Fibroblast of upper back skin (primary cell): Measurements from ENCODE around the gene SLC4A4.

Source experiments
- DNase-seq: peaks from one replicate; pipeline ENCODE4 v3.0.0-alpha.2; 2013

The SLC4A4 gene

GRCh38 chr4:71550220-71551165 lies 211.7 kb downstream of the SLC4A4 start:
- DNase-seq, result peak; percentile 68

GRCh38 chr4:71553605-71554004 lies 214.8 kb downstream of the SLC4A4 start:
- peak; percentile 52 for DNase-seq

GRCh38 chr4:71554025-71554424 lies 215.2 kb downstream of the SLC4A4 start:
- no peak for DNase-seq

GRCh38 chr4:71558248-71558647 lies 219.4 kb downstream of the SLC4A4 start:
- no peak for DNase-seq

GRCh38 chr4:71559957-71560571 lies 221.2 kb downstream of the SLC4A4 start:
- peak; percentile 52 for DNase-seq

GRCh38 chr4:71564775-71565174 lies 226.0 kb downstream of the SLC4A4 start:
- DNase-seq, result no peak

- no peak for DNase-seq
Observed at GRCh38 chr4:71566856-71567255, 228.0 kb downstream of the SLC4A4 start.

GRCh38 chr4:71568131-71568530 lies 229.3 kb downstream of the SLC4A4 start:
- DNase-seq, result no peak

- no peak for DNase-seq
Observed at GRCh38 chr4:71570492-71570891, 231.7 kb downstream of the SLC4A4 start.

GRCh38 chr4:71571346-71571745 lies 232.5 kb downstream of the SLC4A4 start:
- DNase-seq, result no peak

- no peak for DNase-seq
Observed at GRCh38 chr4:71583971-71584370, 245.2 kb downstream of the SLC4A4 start.

- peak; percentile 19 for DNase-seq
Observed at GRCh38 chr4:71584585-71584984, 245.8 kb downstream of the SLC4A4 start.

GRCh38 chr4:71586087-71586763 lies 247.4 kb downstream of the SLC4A4 start:
- no peak for DNase-seq

- DNase-seq, result no peak
Observed at GRCh38 chr4:71587995-71588394, 249.2 kb downstream of the SLC4A4 start.

- no peak for DNase-seq
Observed at GRCh38 chr4:71592793-71593192, 254.0 kb downstream of the SLC4A4 start.

- no peak for DNase-seq
Observed at GRCh38 chr4:71593311-71593710, 254.5 kb downstream of the SLC4A4 start.

GRCh38 chr4:71595576-71596108 lies 256.8 kb downstream of the SLC4A4 start:
- no peak for DNase-seq

GRCh38 chr4:71599578-71599977 lies 260.8 kb downstream of the SLC4A4 start:
- no peak for DNase-seq

- DNase-seq, result peak; percentile 34
Observed at GRCh38 chr4:71602289-71602900, 263.6 kb downstream of the SLC4A4 start.

GRCh38 chr4:71604785-71605184 lies 266.0 kb downstream of the SLC4A4 start:
- no peak for DNase-seq

- DNase-seq, result no peak
Observed at GRCh38 chr4:71607109-71607508, 268.3 kb downstream of the SLC4A4 start.

GRCh38 chr4:71607780-71608677 lies 269.2 kb downstream of the SLC4A4 start:
- DNase-seq, result peak; percentile 37
